ENCODE measurements around the gene SERPINB1. TPM values are rescaled to one million over a fixed set of nuclear protein-coding genes. Genes with fewer than 3 reads are reported as not detected.
"Not testable (repeated sequence)": the region's sequence is repeated elsewhere in the genome, so short reads cannot be mapped to it uniquely, and the experiment has no call there.

The SERPINB1 gene
- total RNA-seq, 2 donors from 2014 or later, result 26.6 to 27.3 TPM

DNA sequence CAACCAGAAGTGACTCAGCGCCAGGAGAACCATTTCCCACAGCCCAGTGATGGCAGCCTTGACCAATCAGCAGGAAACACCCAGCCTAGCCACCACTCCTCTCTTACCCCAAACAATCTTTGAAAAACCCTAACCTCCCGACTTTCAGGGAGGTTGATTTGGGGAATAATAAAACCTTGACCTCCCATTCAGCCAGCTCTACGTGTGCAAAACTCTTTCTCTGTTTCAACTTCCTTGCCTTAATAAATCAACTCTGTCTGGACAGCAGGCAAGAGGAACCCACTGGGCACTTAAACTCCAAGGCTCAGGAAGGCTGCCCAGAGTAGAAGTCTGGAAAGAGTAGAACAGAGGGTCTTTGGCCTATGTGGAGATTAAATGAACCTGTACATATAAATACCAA, 35.0 kb downstream of the SERPINB1 start:
- Histone ChIP-seq H3K4me1 (peaks cover 0 to 25% of the 10 kb centered on the region in 2 donors), H3K36me3 (no peaks in the 10 kb centered on the region), H3K27ac (no peak overlapping the region), H3K27me3 (no peaks in the 10 kb centered on the region), H3K4me3 (no peak overlapping the region), H3K9me3 (no peaks in the 10 kb centered on the region)
- TF ChIP-seq, protein P1, sequence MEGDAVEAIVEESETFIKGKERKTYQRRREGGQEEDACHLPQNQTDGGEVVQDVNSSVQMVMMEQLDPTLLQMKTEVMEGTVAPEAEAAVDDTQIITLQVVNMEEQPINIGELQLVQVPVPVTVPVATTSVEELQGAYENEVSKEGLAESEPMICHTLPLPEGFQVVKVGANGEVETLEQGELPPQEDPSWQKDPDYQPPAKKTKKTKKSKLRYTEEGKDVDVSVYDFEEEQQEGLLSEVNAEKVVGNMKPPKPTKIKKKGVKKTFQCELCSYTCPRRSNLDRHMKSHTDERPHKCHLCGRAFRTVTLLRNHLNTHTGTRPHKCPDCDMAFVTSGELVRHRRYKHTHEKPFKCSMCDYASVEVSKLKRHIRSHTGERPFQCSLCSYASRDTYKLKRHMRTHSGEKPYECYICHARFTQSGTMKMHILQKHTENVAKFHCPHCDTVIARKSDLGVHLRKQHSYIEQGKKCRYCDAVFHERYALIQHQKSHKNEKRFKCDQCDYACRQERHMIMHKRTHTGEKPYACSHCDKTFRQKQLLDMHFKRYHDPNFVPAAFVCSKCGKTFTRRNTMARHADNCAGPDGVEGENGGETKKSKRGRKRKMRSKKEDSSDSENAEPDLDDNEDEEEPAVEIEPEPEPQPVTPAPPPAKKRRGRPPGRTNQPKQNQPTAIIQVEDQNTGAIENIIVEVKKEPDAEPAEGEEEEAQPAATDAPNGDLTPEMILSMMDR (IDR thresholded peaks at IDR 0.05), result no peak
- peak; percentile 5 for DNase-seq (ENCODE audit: low spot score)

DNA sequence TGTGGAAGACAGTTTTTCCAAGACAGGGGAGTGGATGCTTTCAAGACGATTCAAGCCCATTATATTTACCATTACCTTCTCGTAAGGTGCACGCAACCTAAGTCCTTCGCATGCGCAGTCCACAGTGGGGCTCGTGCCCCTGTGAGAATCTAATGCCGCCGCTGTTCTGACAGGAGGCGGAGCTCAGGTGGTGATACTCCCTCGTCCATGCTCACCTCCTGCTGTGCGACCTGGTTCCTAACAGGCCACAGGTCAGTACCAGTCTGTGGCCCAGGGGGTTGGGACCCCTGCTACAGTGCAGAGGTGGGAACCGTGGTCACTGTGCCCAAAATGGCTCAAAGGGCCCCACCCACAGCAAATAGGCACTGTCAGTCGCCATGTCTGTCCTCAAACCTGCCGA, 36.6 kb downstream of the SERPINB1 start:
- Histone ChIP-seq H3K9me3 (no peaks in the 10 kb centered on the region), H3K27ac (no peak overlapping the region), H3K27me3 (no peaks in the 10 kb centered on the region), H3K4me1 (peaks cover 0 to 36% of the 10 kb centered on the region in 2 donors), H3K36me3 (no peaks in the 10 kb centered on the region), H3K4me3 (no peak overlapping the region)
- TF ChIP-seq, protein P1 (IDR thresholded peaks at IDR 0.05), result no peak
- DNase-seq (ENCODE audit: low spot score), result peak; percentile 42

DNA sequence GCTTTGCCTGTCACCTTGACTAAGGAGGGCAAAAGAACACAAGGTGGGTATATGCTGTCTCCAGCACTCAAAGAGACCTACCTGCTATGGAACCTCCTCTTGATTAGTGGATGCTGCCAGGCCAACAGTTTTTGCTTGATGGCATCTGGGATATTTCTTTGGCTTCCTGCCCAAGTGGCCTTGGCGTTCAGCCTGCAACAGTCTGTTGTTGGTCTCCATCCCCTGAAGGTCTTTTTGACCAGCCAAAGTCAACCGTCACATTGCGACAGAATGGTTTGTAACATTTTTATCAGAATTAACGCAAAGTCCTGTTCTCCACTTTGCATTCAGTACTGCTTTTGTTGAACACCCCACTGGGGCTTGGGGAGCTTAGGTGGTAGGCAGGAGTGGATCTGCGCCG, 37.1 kb downstream of the SERPINB1 start:
- TF ChIP-seq, protein P1 (IDR thresholded peaks at IDR 0.05), result no peak
- Histone ChIP-seq H3K27me3 (no peaks in the 10 kb centered on the region), H3K4me1 (peaks cover 0 to 41% of the 10 kb centered on the region in 2 donors), H3K27ac (peak overlapping the region in 1 of 2 donors; percentile 16), H3K36me3 (no peaks in the 10 kb centered on the region), H3K9me3 (no peaks in the 10 kb centered on the region), H3K4me3 (no peak overlapping the region)
- peak; percentile 55 for DNase-seq (ENCODE audit: low spot score)

DNA sequence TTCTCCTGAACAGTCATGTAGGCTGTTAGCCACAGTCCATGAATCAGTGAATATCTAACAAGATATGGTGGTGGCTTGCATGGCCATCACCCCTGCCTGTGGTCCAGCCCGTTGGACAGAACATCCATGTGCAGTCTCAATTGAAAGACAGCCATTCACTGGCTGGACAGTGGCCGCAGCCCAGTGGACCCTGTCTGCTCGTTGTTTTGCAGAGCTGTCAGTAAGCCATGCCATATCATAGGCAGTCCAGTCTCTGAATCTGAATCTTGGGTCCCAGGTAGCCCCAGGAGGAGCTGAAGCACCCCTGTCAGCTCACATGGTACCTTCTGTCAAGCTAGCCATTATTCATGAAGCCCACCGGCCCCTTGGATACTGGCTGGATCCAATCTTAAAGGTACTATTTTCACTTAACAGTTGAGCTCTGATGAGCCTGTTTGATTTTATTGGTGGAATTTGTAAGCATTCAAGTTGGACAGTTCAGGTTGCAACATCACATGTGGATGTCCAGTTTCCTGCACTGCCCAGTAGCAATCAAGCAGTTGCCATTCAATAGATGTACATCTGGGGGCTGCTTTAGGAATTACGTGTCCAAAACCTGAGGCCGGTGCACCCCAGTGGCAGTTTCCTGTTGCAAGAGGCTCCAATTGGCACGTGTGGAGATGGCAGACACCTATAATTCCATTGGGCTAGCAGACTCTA, 37.8 kb downstream of the SERPINB1 start:
- Histone ChIP-seq H3K27ac (no peak overlapping the region), H3K4me3 (no peak overlapping the region), H3K9me3 (no peaks in the 10 kb centered on the region), H3K27me3 (no peaks in the 10 kb centered on the region), H3K4me1 (peaks cover 0 to 41% of the 10 kb centered on the region in 2 donors), H3K36me3 (no peaks in the 10 kb centered on the region)
- peak; percentile 26 for DNase-seq (ENCODE audit: low spot score)
- TF ChIP-seq, protein P1 (IDR thresholded peaks at IDR 0.05), result no peak

DNA sequence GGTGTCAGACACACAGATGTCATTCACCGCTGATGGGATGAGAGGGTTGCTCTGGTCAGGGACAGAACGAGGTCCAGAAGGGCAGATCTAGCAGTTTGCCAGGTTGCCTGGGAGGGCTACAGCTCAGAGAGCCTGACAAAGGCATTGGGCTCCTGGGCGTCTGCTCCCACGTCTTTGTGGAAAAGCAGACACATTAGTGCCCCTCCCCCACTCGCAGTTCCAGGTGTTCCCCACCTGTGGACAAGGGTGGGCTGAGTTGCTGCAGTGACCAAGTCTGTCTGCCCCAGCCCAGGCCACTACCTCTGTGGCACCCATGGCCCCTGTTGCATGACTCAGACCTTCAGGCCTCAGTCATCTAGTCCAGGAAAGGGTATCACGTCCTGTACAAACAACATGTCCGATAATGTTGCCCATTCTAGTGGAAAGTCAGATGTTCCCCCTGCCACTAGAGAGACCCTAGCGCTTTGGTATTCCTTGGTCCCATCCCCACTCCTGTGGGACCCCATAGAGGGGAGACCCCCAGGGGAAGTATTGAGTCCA, 39.1 kb downstream of the SERPINB1 start:
- no peaks in the 10 kb centered on the region for H3K9me3 ChIP-seq
- peaks cover 0 to 30% of the 10 kb centered on the region in 2 donors for H3K4me1 ChIP-seq
- no peaks in the 10 kb centered on the region for H3K36me3 ChIP-seq
- peak; percentile 52 for DNase-seq (ENCODE audit: low spot score)
- no peak overlapping the region for H3K27ac ChIP-seq
- H3K4me3 ChIP-seq, result no peak overlapping the region
- no peaks in the 10 kb centered on the region for H3K27me3 ChIP-seq
- TF ChIP-seq, protein P1 (IDR thresholded peaks at IDR 0.05), result no peak

DNA sequence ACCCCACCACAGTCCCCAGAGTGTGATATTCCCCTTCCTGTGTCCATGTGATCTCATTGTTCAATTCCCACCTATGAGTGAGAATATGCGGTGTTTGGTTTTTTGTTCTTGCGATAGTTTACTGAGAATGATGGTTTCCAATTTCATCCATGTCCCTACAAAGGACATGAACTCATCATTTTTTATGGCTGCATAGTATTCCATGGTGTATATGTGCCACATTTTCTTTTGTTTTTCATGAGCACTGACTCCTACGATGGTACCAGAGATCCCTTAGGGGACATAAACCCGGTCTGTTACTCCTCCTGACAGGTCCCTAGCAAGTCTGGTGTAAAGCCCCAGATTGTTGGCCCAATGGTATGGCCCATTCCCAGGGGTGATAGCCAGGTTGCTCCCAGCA, 40.0 kb downstream of the SERPINB1 start:
- H3K36me3 ChIP-seq; DNase-seq (ENCODE audit: low spot score): not testable (repeated sequence)

More for the DNA sequence above, 40.0 kb downstream of the SERPINB1 start:
- H3K27ac ChIP-seq, H3K9me3 ChIP-seq, H3K27me3 ChIP-seq, H3K4me3 ChIP-seq: not testable (repeated sequence)
- peaks cover 0 to 22% of the 10 kb centered on the region in 2 donors for H3K4me1 ChIP-seq
